H1 (cell line): Measurements from ENCODE around the gene HES3. TPM values are rescaled to one million over a fixed set of nuclear protein-coding genes. Genes with fewer than 3 reads are reported as not detected.

ENCODE experiments used
- CTCF ChIA-PET: fragments of 300-600 bp; sonication (Branson Sonifier 250); formaldehyde crosslinking; loops from one replicate; lab custom pipeline; 2021; ENCODE audit not compliant: partially characterized antibody; lab: Charles Lee
- POLR2A ChIA-PET: fragments of 300-600 bp; sonication (Branson Sonifier 250); formaldehyde crosslinking; loops from one replicate; lab custom pipeline; 2021; ENCODE audit warnings: inconsistent platforms; ENCODE audit not compliant: partially characterized antibody; lab: Charles Lee
- DNase-seq, 2 experiments: peaks; one replicate each; pipeline versions ENCODE4 v3.0.0 to v3.0.0-alpha.2; 2010 to 2022; ENCODE audit warnings: low spot score in 2 of 2, low read depth in 1 of 2, mixed read lengths in 1 of 2
- FAIRE-seq: peaks from 2 replicates; lab custom pipeline; 2011; peaks lifted over from hg19 to GRCh38; lab: Jason Lieb, UNC
- H2AFZ ChIP-seq: 2 replicates; pipeline ENCODE4 v1.8.1; 2012; ENCODE audit warnings: low read length, inconsistent platforms
- H2AK5ac ChIP-seq: 2 replicates; pipeline ENCODE4 v1.6.1; 2013; ENCODE audit warnings: low read depth, low read length
- H2BK120ac ChIP-seq: replicated peaks from 2 replicates; pipeline ENCODE3; 2013; ENCODE audit warnings: low read depth, low read length, inconsistent platforms
- H2BK12ac ChIP-seq: 2 replicates; pipeline ENCODE4 v1.6.1; 2013; ENCODE audit warnings: low read depth, low read length
- H2BK15ac ChIP-seq: 2 replicates; pipeline ENCODE4 v1.6.1; 2013; ENCODE audit warnings: low read length
- H2BK20ac ChIP-seq: 2 replicates; pipeline ENCODE4 v1.6.1; 2013; ENCODE audit warnings: low read length
- H2BK5ac ChIP-seq: 2 replicates; pipeline ENCODE4 v1.6.1; 2013; ENCODE audit warnings: low read depth, low read length
- H3K14ac ChIP-seq: 2 replicates; pipeline ENCODE4 v1.6.1; 2013; ENCODE audit warnings: inconsistent platforms; ENCODE audit not compliant: insufficient read length
- H3K18ac ChIP-seq: 2 replicates; pipeline ENCODE4 v1.6.1; 2013; ENCODE audit warnings: low read length; ENCODE audit errors: extremely low read depth
- H3K23ac ChIP-seq: 2 replicates; pipeline ENCODE4 v1.6.1; 2013; ENCODE audit warnings: inconsistent platforms; ENCODE audit not compliant: insufficient read length
- H3K23me2 ChIP-seq: 2 replicates; pipeline ENCODE4 v1.6.1; 2013; ENCODE audit warnings: low read depth, low read length
- H3K27ac ChIP-seq: 2 replicates; pipeline ENCODE4 v1.6.1; 2011; ENCODE audit warnings: low read depth, low read length, inconsistent platforms
- H3K27me3 ChIP-seq, 4 experiments: replicated peaks in 1 of 4; 1 replicate in 1 of 4; 2 replicates in 3 of 4; pipeline versions ENCODE4 v1.6.1 to v1.8.1; 2011 to 2013; ENCODE audit warnings: low read length in 3 of 4, mild to moderate bottlenecking in 3 of 4, inconsistent platforms in 2 of 4, mixed read lengths in 2 of 4, moderate library complexity in 1 of 4; ENCODE audit not compliant: control insufficient read depth in 3 of 4, insufficient read depth in 3 of 4; ENCODE audit errors: extremely low read depth in 1 of 4
- H3K36me3 ChIP-seq, 4 experiments: 2 replicates each; pipeline versions ENCODE4 v1.6.1 to v1.8.1; 2011 to 2013; ENCODE audit warnings: mild to moderate bottlenecking in 4 of 4, low read length in 3 of 4, moderate library complexity in 2 of 4, control low read depth in 1 of 4, inconsistent platforms in 1 of 4; ENCODE audit not compliant: insufficient read depth in 4 of 4, control insufficient read depth in 2 of 4
- H3K4ac ChIP-seq: replicated peaks from 2 replicates; pipeline ENCODE3; 2013; ENCODE audit warnings: low read length, low read depth, mixed read lengths, inconsistent platforms; ENCODE audit not compliant: insufficient read length
- H3K4me1 ChIP-seq, 4 experiments: replicated peaks in 1 of 4; 1 replicate in 1 of 4; 2 replicates in 3 of 4; pipeline versions ENCODE4 v1.6.1 to v1.8.1; 2011 to 2013; ENCODE audit warnings: low read length in 3 of 4, inconsistent platforms in 2 of 4, mixed read lengths in 1 of 4; ENCODE audit not compliant: insufficient read depth in 4 of 4, control insufficient read depth in 3 of 4
- H3K4me2 ChIP-seq, 2 experiments: 2 replicates each; pipeline versions ENCODE4 v1.6.1 to v1.8.1; 2011 to 2013; ENCODE audit warnings: low read depth in 2 of 2, low read length in 2 of 2, control low read depth in 1 of 2, inconsistent platforms in 1 of 2, mild to moderate bottlenecking in 1 of 2; ENCODE audit not compliant: insufficient read depth in 1 of 2
- H3K4me3 ChIP-seq, 4 experiments: fragments of 200-600, 300-600 bp in 1 of 4; sonication (generic), shearing (Covaris generic), sonication (Bioruptor Twin) in 1 of 4; 2 replicates each; pipeline versions ENCODE4 v1.5.1 to v1.8.1; 2011 to 2016; ENCODE audit warnings: low read length in 4 of 4, low read depth in 3 of 4, control low read depth in 2 of 4, inconsistent platforms in 2 of 4, mild to moderate bottlenecking in 2 of 4, mixed read lengths in 1 of 4, moderate library complexity in 1 of 4; ENCODE audit not compliant: insufficient read depth in 2 of 4; ENCODE audit errors: extremely low read depth in 1 of 4
- H3K56ac ChIP-seq: replicated peaks from 2 replicates; pipeline ENCODE3; 2013; ENCODE audit warnings: low read depth, mild to moderate bottlenecking, mixed read lengths, low read length, inconsistent platforms; ENCODE audit not compliant: insufficient read length
- H3K79me1 ChIP-seq: 2 replicates; pipeline ENCODE4 v1.6.1; 2013; ENCODE audit warnings: low read depth, low read length, control low read depth
- H3K79me2 ChIP-seq, 2 experiments: 2 replicates each; pipeline versions ENCODE4 v1.6.1 to v1.8.1; 2012 to 2013; ENCODE audit warnings: low read length in 2 of 2, mild to moderate bottlenecking in 2 of 2, inconsistent platforms in 1 of 2; ENCODE audit not compliant: insufficient read depth in 2 of 2, control insufficient read depth in 1 of 2
- H3K9ac ChIP-seq, 4 experiments: replicated peaks in 1 of 4; 1 replicate in 1 of 4; 2 replicates in 3 of 4; pipeline versions ENCODE4 v1.6.1 to v1.8.1; 2011 to 2013; ENCODE audit warnings: low read depth in 3 of 4, low read length in 3 of 4, control low read depth in 2 of 4, mild to moderate bottlenecking in 2 of 4, moderate library complexity in 2 of 4, inconsistent platforms in 1 of 4; ENCODE audit errors: extremely low read depth in 1 of 4
- H3K9me3 ChIP-seq, 2 experiments: 2 replicates each; pipeline versions ENCODE4 v1.6.1 to v1.8.1; 2012 to 2013; ENCODE audit warnings: mild to moderate bottlenecking in 2 of 2, moderate library complexity in 2 of 2, control low read depth in 1 of 2, inconsistent platforms in 1 of 2, low read depth in 1 of 2, low read length in 1 of 2, mixed read lengths in 1 of 2; ENCODE audit not compliant: insufficient read depth in 2 of 2
- H4K20me1 ChIP-seq, 2 experiments: replicated peaks in 1 of 2; 2 replicates each; pipeline versions ENCODE3 to v1.8.1; 2011 to 2013; ENCODE audit warnings: inconsistent platforms in 2 of 2, low read length in 2 of 2, mild to moderate bottlenecking in 1 of 2; ENCODE audit not compliant: insufficient read depth in 2 of 2, control insufficient read depth in 1 of 2
- H4K5ac ChIP-seq: 2 replicates; pipeline ENCODE4 v1.6.1; 2013; ENCODE audit warnings: low read length, low read depth, mixed read lengths, inconsistent platforms; ENCODE audit not compliant: insufficient read length
- H4K8ac ChIP-seq: 2 replicates; pipeline ENCODE4 v1.8.0; 2013; ENCODE audit warnings: mild to moderate bottlenecking, moderate library complexity, low read length, inconsistent platforms; ENCODE audit not compliant: insufficient read depth; ENCODE audit errors: extremely low read depth
- H4K91ac ChIP-seq: replicated peaks from 2 replicates; pipeline ENCODE3; 2013; ENCODE audit warnings: low read length, mixed read lengths, inconsistent platforms; ENCODE audit not compliant: insufficient read length
- CEBPB ChIP-seq: IDR thresholded peaks from 2 replicates; pipeline ENCODE4 v1.6.1; 2012; ENCODE audit warnings: low read depth, low read length
- EZH2 ChIP-seq: fragments of 200-600 bp; sonication (generic); IDR thresholded peaks from 2 replicates; pipeline ENCODE4 v1.7.1; 2012; ENCODE audit warnings: low read depth, mild to moderate bottlenecking, moderate library complexity, low read length, inconsistent platforms; ENCODE audit not compliant: severe bottlenecking
- KDM4A ChIP-seq: IDR thresholded peaks from one replicate; pipeline ENCODE4 v1.7.1; 2012; ENCODE audit warnings: low read depth, mild to moderate bottlenecking, moderate library complexity, low read length, inconsistent platforms; ENCODE audit not compliant: severe bottlenecking
- SP4 ChIP-seq: IDR thresholded peaks from 2 replicates; pipeline ENCODE4 v1.6.1; 2012; ENCODE audit warnings: low read length, inconsistent platforms
- WGBS, 2 experiments: shearing (Covaris generic) in 1 of 2; methylation state at CpG; one replicate each; pipeline versions ENCODE4 v1.1.6 to v1.1.7; 2013 to 2015; ENCODE audit warnings: low lambda C conversion rate in 2 of 2, mixed read lengths in 2 of 2, inconsistent platforms in 1 of 2, low coverage in 1 of 2, missing lambda C conversion rate in 1 of 2; ENCODE audit not compliant: insufficient replicate concordance in 2 of 2, insufficient coverage in 1 of 2, insufficient read length in 1 of 2; ENCODE audit errors: extremely low coverage in 1 of 2, missing lambda C conversion rate in 1 of 2; 5-methylcytosine and 5-hydroxymethylcytosine counted together
- polyA plus RNA-seq, 7 experiments: library from polyadenylated mRNA; depleted of rRNA in 3 of 7; stranded (reverse) in 5 of 7; unstranded in 2 of 7; fragments of >200 nt in 5 of 7; fragments of 200-250 nt in 2 of 7; gene quantifications; 1 replicate in 5 of 7; 2 replicates in 1 of 7; 4 replicates in 1 of 7; pipeline versions ENCODE4 v1.2.1 to v1.2.3, GENCODE V29; 2011 to 2013; ENCODE audit warnings: missing spikeins in 2 of 7, mixed read lengths in 2 of 7
- total RNA-seq: library from RNA; stranded (reverse); fragmentation: NEBNext Ultra II Directional; extraction: Animal tissue kit (Norgen Biotek cat#: 25700); gene quantifications from 2 replicates; pipeline ENCODE4 v1.2.1, GENCODE V29; 2021
- TF ChIP-seq, protein P1 (sequence below): IDR thresholded peaks from 2 replicates; pipeline ENCODE4 v1.6.1; 2012; ENCODE audit warnings: inconsistent platforms

The HES3 gene
- total and polyA plus RNA-seq, 2 of the 8 experiments (the other 6 are each of a cell fraction or from before 2014, with no cell fraction given) = 38.8 to 54.3 TPM

GRCh38 chr1:6202256-6202655, 41.7 kb upstream of the HES3 start:
- Histone ChIP-seq H2BK20ac (no peak overlapping the region), H2BK15ac (no peak overlapping the region), H3K4me1 (peaks cover 8 to 15% (median 8%) of the 10 kb centered on the region in 4 experiments), H2BK5ac (no peak overlapping the region), H2BK12ac (no peak overlapping the region), H4K8ac (no peak overlapping the region), H2AFZ (no peak overlapping the region), H3K4me2 (no peak overlapping the region), H4K5ac (no peak overlapping the region), H3K79me2 (peaks cover 20 to 30% of the 10 kb centered on the region in 2 experiments), H3K27ac (no peak overlapping the region), H3K9ac (no peak overlapping the region), H3K79me1 (no peaks in the 10 kb centered on the region; the same call in 1 of the 2 replicates), H3K27me3 (peaks cover 0 to 20% (median 18%) of the 10 kb centered on the region in 4 experiments; a peak in 6 of 7 replicates), H3K23me2 (peaks cover 19% of the 10 kb centered on the region), H3K18ac (no peak overlapping the region), H3K36me3 (peaks cover 2 to 8% (median 4%) of the 10 kb centered on the region in 4 experiments; a peak in 5 of 8 replicates), H3K9me3 (no peaks in the 10 kb centered on the region), H2AK5ac (no peak overlapping the region), H3K23ac (no peak overlapping the region), H3K14ac (no peak overlapping the region), H3K56ac (no peak overlapping the region), H4K91ac (no peak overlapping the region), H3K4ac (no peak overlapping the region), H2BK120ac (no peak overlapping the region), H3K4me3 (no peak overlapping the region), H4K20me1 (peaks cover 5 to 7% of the 10 kb centered on the region in 2 experiments)
- FAIRE-seq (no peak), DNase-seq (no peak)
- TF ChIP-seq CEBPB = no peak
- no peak for TF ChIP-seq KDM4A
- TF ChIP-seq, protein P1, sequence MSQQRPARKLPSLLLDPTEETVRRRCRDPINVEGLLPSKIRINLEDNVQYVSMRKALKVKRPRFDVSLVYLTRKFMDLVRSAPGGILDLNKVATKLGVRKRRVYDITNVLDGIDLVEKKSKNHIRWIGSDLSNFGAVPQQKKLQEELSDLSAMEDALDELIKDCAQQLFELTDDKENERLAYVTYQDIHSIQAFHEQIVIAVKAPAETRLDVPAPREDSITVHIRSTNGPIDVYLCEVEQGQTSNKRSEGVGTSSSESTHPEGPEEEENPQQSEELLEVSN = no peak
- TF ChIP-seq SP4 = no peak
- no peak for TF ChIP-seq EZH2
- 94% methylated on average over 7 of the region's 7 CpGs; no CpG with 5 or more reads in 1 of the 2 experiments for WGBS, 2 experiments
- ChIA-PET CTCF (interaction anchor here (1.0 to 17.1 kb wide), 4 partner anchors 10 to 351 kb away, joined by 3 to 353 read pairs (median 6); partner anchors contain the start of genes HES3 and ICMT), POLR2A (interaction anchor here (0.9 to 2.1 kb wide), 4 partner anchors 10 to 38 kb away, joined by 3 to 6 read pairs (median 4); no protein-coding TSS in a partner anchor)
